Stromal cell of bone marrow (primary cell): ENCODE measurements around the gene ALDOC.

Source experiments
- DNase-seq: peaks from one replicate; pipeline ENCODE4 v3.0.0-alpha.2; 2012; ENCODE audit warnings: low read depth

The ALDOC gene

GRCh38 chr17:28552176-28552999 is 24.3 kb downstream of the ALDOC start, which contains the start of gene UNC119:
UNC119 (minus strand) TSS chr17:28552624; CDS start chr17:28552557, 67 bp downstream.
- DNase-seq = peak; percentile 38

DNA sequence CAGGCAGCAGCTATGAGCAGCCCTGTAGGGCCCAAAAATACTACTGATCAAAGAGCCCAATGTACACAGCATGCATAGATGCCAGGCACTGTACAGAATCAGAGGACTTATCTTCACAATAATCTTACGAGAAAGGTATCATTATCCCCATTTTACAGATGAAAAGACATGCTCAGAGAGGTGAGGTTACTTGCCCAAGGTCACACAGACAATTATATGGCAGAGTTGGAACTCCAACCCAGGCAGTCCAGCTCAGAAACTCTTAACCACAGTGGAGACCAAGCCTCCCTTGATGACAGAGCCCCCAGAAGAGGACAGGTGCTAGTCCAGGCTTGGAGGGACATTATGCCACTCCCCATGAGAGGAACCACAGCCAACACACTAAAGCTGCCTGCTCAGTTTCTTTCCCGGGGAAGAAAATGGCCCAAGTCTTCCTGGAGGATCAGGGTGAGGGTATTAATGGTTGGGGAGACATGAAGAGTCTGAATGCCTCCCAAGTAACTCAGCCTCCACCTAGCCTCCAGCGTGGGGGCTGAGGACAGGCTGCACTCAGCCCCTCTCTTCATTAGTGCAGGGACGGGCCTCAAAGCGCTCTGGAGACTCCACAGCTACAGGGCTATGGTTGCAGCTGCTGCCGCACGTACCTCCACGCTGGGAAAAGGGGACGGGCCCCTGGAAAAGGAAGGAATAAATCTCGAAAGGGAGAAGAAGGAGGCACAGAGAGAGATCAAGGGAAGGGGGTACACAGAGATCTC is 25.1 kb downstream of the ALDOC start:
- no peak for DNase-seq

DNA sequence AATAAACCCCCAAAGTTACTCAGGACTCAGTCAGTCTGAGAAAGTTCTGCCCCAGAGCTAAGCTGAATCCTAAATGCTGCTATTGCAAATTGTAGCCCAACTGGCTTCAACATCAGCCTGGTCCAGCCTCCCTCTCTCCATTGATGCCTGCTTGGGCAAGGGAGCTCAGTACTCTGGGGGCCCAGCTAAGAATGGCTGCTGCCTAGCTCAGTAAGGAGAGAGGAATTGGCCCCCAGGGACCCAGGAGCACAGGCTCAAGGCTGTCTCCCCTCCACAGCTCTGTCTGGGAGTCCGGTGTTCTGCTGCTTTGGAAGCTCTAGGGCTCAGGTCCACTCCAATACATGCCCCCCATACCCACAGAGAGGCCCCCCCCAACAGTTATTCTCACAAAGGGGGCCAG is 25.8 kb downstream of the ALDOC start:
- DNase-seq = no peak

DNA sequence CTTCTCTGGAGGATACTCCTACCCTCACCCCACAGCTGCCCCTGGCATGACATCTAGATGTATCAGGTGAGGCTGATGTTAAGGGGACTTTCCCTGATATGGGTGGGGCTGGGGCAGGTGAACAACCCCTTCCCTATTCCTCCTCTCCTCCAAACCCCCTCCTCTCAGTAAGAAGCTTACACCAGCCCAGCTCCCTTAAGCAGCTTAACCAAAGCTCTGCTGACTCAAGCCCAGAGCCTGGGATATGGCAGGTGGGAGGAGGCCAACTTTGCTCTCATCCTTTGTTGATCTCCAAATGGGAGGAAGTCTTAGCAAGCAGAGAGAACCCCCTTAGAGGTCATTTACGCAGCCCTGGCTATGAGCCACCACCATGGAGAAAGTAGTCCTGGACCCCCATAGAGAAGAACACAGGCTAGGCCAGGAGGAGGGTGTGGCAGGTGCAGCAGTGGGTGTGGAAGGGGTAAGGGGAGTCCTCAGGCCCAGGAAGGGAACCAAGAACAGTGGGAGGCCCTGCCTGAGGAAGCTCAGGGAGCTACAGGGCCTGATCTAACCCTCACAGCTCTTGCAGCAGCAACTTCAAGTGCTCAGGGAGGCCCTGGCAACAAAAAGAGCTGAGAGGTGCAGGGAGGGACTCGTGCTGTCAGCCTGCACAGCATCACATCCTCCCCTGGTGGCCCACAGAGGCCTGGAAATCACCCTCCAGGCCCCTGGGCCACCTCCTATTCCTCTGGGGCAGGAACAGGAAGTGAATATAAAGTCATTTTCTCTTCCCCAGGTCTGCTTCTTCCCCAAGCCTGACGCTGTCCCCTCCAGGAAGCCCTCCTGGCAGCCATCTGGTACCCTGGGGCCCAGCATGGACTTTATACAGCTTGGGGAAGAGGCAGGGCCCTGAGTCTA is 27.2 kb downstream of the ALDOC start:
- no peak for DNase-seq

- no peak for DNase-seq
Measured at GRCh38 chr17:28548417-28549130, 28.1 kb downstream of the ALDOC start.

DNA sequence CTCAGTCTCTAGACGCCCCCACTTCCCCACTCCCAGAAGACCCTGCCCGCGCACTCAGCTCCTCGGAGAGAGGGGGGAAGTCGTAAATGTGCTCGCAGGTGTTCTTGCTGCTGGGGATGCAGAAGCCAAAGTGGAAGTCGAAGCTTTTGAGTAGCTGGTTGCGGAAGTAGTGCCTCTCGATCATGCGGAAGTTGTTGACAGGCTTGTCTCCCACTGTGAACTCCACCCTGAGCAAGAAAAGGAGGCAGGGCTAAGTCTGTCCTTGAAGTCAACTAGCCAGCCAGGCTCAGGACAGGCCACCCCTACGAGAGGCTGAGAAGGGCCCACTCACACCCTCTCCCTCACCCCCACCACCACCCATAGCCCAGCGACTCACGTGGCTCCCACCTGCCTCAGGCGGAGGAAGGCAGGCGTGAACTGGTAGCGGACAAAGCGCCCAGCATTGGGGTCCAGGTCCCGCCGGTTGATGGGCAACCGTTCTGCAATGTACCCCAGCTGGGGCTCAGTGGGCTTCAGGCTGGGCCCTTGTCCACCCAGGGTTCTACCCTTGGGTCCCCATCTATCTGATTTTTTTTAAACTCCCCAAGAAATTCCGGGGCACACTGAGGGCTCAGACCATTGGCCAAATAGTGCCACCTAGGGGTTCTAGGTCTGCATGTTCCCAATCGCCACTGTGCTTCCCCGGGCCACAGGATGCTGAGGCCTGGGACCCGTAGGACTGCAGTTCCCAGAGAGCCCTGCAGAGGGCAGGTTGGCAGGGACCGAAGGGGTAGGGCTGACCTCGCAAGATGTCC is 28.9 kb downstream of the ALDOC start:
- peak; percentile 44 for DNase-seq

- DNase-seq = no peak
Measured at GRCh38 chr17:28547096-28547622, 29.5 kb downstream of the ALDOC start.

GRCh38 chr17:28545787-28546415 is 30.8 kb downstream of the ALDOC start:
- DNase-seq = no peak

DNA sequence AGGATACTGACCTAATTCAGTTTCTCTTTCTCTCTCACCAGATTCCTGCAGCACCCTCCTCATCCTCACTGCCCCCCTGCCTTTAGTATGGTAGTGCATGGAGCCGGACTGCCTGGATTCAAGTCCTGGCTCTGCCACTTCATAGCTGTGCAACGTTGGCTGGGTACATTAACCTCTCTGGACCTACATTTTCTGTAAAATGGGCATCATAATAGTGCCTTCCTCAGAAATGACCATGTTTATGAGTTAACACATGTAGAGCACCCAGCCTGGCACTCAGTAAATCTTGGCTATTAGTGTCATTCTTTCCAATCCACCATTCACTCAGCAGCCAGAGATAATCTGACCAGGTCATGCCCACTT is 31.6 kb downstream of the ALDOC start:
- DNase-seq = no peak

GRCh38 chr17:28544402-28545140 is 32.1 kb downstream of the ALDOC start:
- DNase-seq = no peak

- DNase-seq = no peak
Measured at GRCh38 chr17:28541439-28541838, 35.3 kb downstream of the ALDOC start.

DNA sequence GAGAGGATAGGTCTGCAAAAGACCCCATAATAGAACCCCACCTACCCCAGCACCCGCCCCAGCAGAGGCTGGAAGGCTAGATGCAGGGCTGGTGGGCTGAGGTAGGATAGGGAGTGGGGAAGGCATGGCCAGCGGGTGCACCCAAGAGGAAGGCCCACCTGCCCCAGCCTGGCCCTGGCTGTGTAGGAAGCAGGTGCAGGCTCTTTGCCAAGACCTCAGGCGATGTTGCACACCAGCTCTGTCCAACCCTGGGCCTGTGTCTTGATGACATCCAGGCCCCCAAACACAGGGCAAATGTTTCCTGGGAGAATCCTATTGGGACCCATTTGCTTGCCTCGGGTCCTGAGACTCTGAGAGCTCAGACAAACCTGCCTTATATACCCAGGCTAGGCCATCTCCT is 36.5 kb downstream of the ALDOC start:
- no peak for DNase-seq

- no peak for DNase-seq
Measured at GRCh38 chr17:28538296-28538895, 38.3 kb downstream of the ALDOC start.

DNA sequence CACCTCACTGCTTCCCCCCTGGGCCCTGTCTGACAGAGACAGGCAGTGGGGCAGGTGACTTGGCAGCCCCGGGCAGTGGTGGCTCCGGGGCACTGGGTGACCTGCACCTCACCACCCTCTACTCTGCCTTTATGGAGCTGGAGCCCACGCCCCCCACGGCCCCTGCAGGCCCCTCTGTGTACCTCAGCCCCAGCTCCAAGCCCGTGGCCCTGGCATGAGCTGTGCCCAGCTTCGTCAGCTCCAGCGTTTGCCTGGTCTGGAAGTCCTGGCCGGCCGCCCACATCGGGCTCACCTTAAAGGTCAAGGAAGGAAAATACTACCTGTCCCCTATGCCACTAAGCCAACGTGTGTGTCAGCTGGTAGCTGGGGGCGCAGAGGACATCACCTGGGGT is 39.5 kb downstream of the ALDOC start:
- no peak for DNase-seq

- DNase-seq = no peak
Measured at GRCh38 chr17:28536532-28537218, 40.0 kb downstream of the ALDOC start.

GRCh38 chr17:28534740-28535375 is 41.8 kb downstream of the ALDOC start:
- DNase-seq = no peak

- no peak for DNase-seq
Measured at GRCh38 chr17:28533091-28533807, 43.4 kb downstream of the ALDOC start.
